Glomerular visceral epithelial cell (primary cell): ENCODE measurements around the gene PIGR.
A peak's percentile ranks its signal among the peaks of the same experiment; 100 is the strongest.

ENCODE experiments used
- DNase-seq: peaks from one replicate; pipeline ENCODE4 v3.0.0-alpha.2; 2016; ENCODE audit errors: extremely low spot score

The PIGR gene

GRCh38 chr1:206960676-206961386 lies 14.6 kb upstream of the PIGR start:
- no peak for DNase-seq

- DNase-seq = no peak
Measured at GRCh38 chr1:206958144-206958543, 11.9 kb upstream of the PIGR start.

GRCh38 chr1:206957639-206958038 lies 11.4 kb upstream of the PIGR start:
- DNase-seq = no peak

GRCh38 chr1:206955476-206956451 lies 9.5 kb upstream of the PIGR start:
- peak; percentile 55 for DNase-seq

- DNase-seq = peak; percentile 29
Measured at GRCh38 chr1:206954459-206955342, 8.4 kb upstream of the PIGR start.

GRCh38 chr1:206953626-206954025 lies 7.4 kb upstream of the PIGR start:
- no peak for DNase-seq

GRCh38 chr1:206953126-206953525 lies 6.9 kb upstream of the PIGR start:
- DNase-seq = no peak

GRCh38 chr1:206952171-206952570 lies 5.9 kb upstream of the PIGR start:
- DNase-seq = peak; percentile 88

- DNase-seq = peak; percentile 94
Measured at GRCh38 chr1:206951318-206952100, 5.2 kb upstream of the PIGR start.

- no peak for DNase-seq
Measured at GRCh38 chr1:206949641-206950040, 3.4 kb upstream of the PIGR start.

- DNase-seq = no peak
Measured at GRCh38 chr1:206949208-206949607, 2.9 kb upstream of the PIGR start.

- no peak for DNase-seq
Measured at GRCh38 chr1:206947255-206947654, 989 bp upstream of the PIGR start.

GRCh38 chr1:206945779-206946178 lies 487 bp downstream of the PIGR start:
- no peak for DNase-seq

- no peak for DNase-seq
Measured at GRCh38 chr1:206944703-206945102, 1.6 kb downstream of the PIGR start.

- peak; percentile 31 for DNase-seq
Measured at GRCh38 chr1:206941766-206942418, 4.4 kb downstream of the PIGR start.

GRCh38 chr1:206940588-206940936 lies 5.7 kb downstream of the PIGR start:
- no peak for DNase-seq

- DNase-seq = no peak
Measured at GRCh38 chr1:206939841-206940587, 6.3 kb downstream of the PIGR start.

GRCh38 chr1:206939131-206939530 lies 7.1 kb downstream of the PIGR start:
- no peak for DNase-seq

- DNase-seq = no peak
Measured at GRCh38 chr1:206937425-206937824, 8.8 kb downstream of the PIGR start.

- peak; percentile 32 for DNase-seq
Measured at GRCh38 chr1:206935491-206936067, 10.7 kb downstream of the PIGR start.
